CD8-positive, alpha-beta memory T cell (primary cell): ENCODE data around the gene MYOM1. TPM values are rescaled to one million over a fixed set of nuclear protein-coding genes. Genes with fewer than 3 reads are reported as not detected.

ENCODE experiments used
- CTCF ChIA-PET: fragments of 350-600 bp; sonication (Branson Sonifier 250); formaldehyde crosslinking; loops from one replicate; lab custom pipeline; 2021; ENCODE audit warnings: antibody characterized with exemption; lab: Charles Lee
- POLR2A ChIA-PET: fragments of 350-600 bp; sonication (Branson Sonifier 250); formaldehyde crosslinking; loops from one replicate; lab custom pipeline; 2021; ENCODE audit warnings: antibody characterized with exemption; lab: Charles Lee
- DNase-seq, 5 donors: peaks; one replicate each; pipeline versions ENCODE4 v3.0.0 to v3.0.0-alpha.2; 2020 to 2022; ENCODE audit warnings: mixed read lengths in 1 of 5
- H3K27ac ChIP-seq: one replicate; pipeline ENCODE4 v1.7.0; 2013; ENCODE audit warnings: low read depth, mild to moderate bottlenecking, low read length, moderate library complexity
- H3K27me3 ChIP-seq: 2 replicates; pipeline ENCODE4 v1.7.0; 2013; ENCODE audit warnings: low read length, mild to moderate bottlenecking; ENCODE audit not compliant: insufficient read depth, poor library complexity, severe bottlenecking
- H3K36me3 ChIP-seq: 2 replicates; pipeline ENCODE4 v1.7.0; 2013; ENCODE audit warnings: mild to moderate bottlenecking, low read length, moderate library complexity; ENCODE audit not compliant: insufficient read depth
- H3K4me1 ChIP-seq: 2 replicates; pipeline ENCODE4 v1.7.0; 2013; ENCODE audit warnings: mild to moderate bottlenecking, low read length, moderate library complexity; ENCODE audit not compliant: insufficient read depth
- H3K4me3 ChIP-seq: 2 replicates; pipeline ENCODE4 v1.7.0; 2013; ENCODE audit warnings: mild to moderate bottlenecking, low read length
- H3K9me3 ChIP-seq: 2 replicates; pipeline ENCODE4 v1.7.0; 2013; ENCODE audit warnings: mild to moderate bottlenecking, low read length
- H3K27ac Mint-ChIP-seq, 8 donors: one replicate each; pipeline ENCODE4 v1.8.0; 2020 to 2021; ENCODE audit warnings: mixed read lengths in 8 of 8, mild to moderate bottlenecking in 6 of 8, inconsistent platforms in 3 of 8, moderate library complexity in 3 of 8
- H3K27me3 Mint-ChIP-seq, 2 donors: one replicate each; pipeline ENCODE4 v1.8.0; 2020 to 2021; ENCODE audit warnings: mixed read lengths in 2 of 2, mild to moderate bottlenecking in 1 of 2, moderate library complexity in 1 of 2
- H3K36me3 Mint-ChIP-seq, 3 donors: one replicate each; pipeline ENCODE4 v1.8.0; 2020 to 2021; ENCODE audit warnings: mixed read lengths in 3 of 3, inconsistent platforms in 1 of 3, mild to moderate bottlenecking in 1 of 3
- H3K4me1 Mint-ChIP-seq, 3 donors: one replicate each; pipeline ENCODE4 v1.8.0; 2020 to 2021; ENCODE audit warnings: mixed read lengths in 3 of 3, inconsistent platforms in 1 of 3, mild to moderate bottlenecking in 1 of 3
- H3K4me3 Mint-ChIP-seq, 7 donors: one replicate each; pipeline ENCODE4 v1.8.0; 2020 to 2021; ENCODE audit warnings: mixed read lengths in 7 of 7, mild to moderate bottlenecking in 6 of 7, moderate library complexity in 4 of 7, inconsistent platforms in 2 of 7
- H3K9me3 Mint-ChIP-seq, 5 donors: one replicate each; pipeline ENCODE4 v1.8.0; 2020 to 2022; ENCODE audit warnings: mixed read lengths in 5 of 5, mild to moderate bottlenecking in 3 of 5, moderate library complexity in 2 of 5, inconsistent platforms in 1 of 5
- polyA plus RNA-seq: library from polyadenylated mRNA; unstranded; fragments of 300-500 nt; fragmentation: Illumina TruSeq; gene quantifications from one replicate; pipeline ENCODE4 v1.2.3, GENCODE V29; 2021
- total RNA-seq, 2 experiments: library from RNA; stranded (reverse); gene quantifications; one replicate each; pipeline ENCODE4 v1.2.3, GENCODE V29; 2021

MYOM1 gene
- total and polyA plus RNA-seq, 3 experiments from 2014 or later = 0.84 to 1.2 (median 0.92) TPM

GRCh38 chr18:3190610-3191009, 29.2 kb downstream of the MYOM1 start:
- DNase-seq = no peak

GRCh38 chr18:3189884-3190283, 29.9 kb downstream of the MYOM1 start:
- H3K27ac Mint-ChIP-seq = no peak overlapping the region
- Histone ChIP-seq H3K27ac (no peak overlapping the region), H3K27me3 (no peaks in the 10 kb centered on the region), H3K4me1 (no peaks in the 10 kb centered on the region), H3K36me3 (no peaks in the 10 kb centered on the region), H3K4me3 (no peak overlapping the region), H3K9me3 (no peaks in the 10 kb centered on the region)
- peaks cover 0 to 2% (median 0%) of the 10 kb centered on the region in 3 donors for H3K4me1 Mint-ChIP-seq
- ChIA-PET POLR2A (no interaction called here), CTCF (interaction anchor here (1.3 kb wide), 1 partner anchor 56 kb away, joined by 3 read pairs; no protein-coding TSS in a partner anchor)
- peaks cover 0 to under 1% of the 10 kb centered on the region in 2 donors for H3K27me3 Mint-ChIP-seq
- H3K9me3 Mint-ChIP-seq = no peaks in the 10 kb centered on the region
- no peak for DNase-seq
- no peak overlapping the region for H3K4me3 Mint-ChIP-seq
- peaks cover 7 to 17% (median 7%) of the 10 kb centered on the region in 3 donors for H3K36me3 Mint-ChIP-seq

More at GRCh38 chr18:3190610-3191009, 29.2 kb downstream of the MYOM1 start:
- Histone ChIP-seq H3K4me1 (no peaks in the 10 kb centered on the region), H3K27ac (no peak overlapping the region), H3K4me3 (no peak overlapping the region), H3K9me3 (no peaks in the 10 kb centered on the region), H3K27me3 (no peaks in the 10 kb centered on the region), H3K36me3 (no peaks in the 10 kb centered on the region)
- Mint-ChIP-seq H3K9me3 (peaks cover 0 to 2% (median 0%) of the 10 kb centered on the region in 5 donors), H3K4me3 (no peak overlapping the region), H3K27ac (no peak overlapping the region), H3K36me3 (peaks cover 7 to 17% (median 7%) of the 10 kb centered on the region in 3 donors), H3K4me1 (peaks cover 0 to 2% (median 0%) of the 10 kb centered on the region in 3 donors), H3K27me3 (peaks cover 0 to 6% of the 10 kb centered on the region in 2 donors)
- POLR2A ChIA-PET = no interaction called here
- CTCF ChIA-PET = no interaction called here

- no peaks in the 10 kb centered on the region for H3K9me3 ChIP-seq
- Mint-ChIP-seq H3K27ac (no peak overlapping the region), H3K36me3 (peaks cover 6 to 20% (median 9%) of the 10 kb centered on the region in 3 donors), H3K27me3 (no peaks in the 10 kb centered on the region), H3K9me3 (no peaks in the 10 kb centered on the region), H3K4me1 (no peaks in the 10 kb centered on the region), H3K4me3 (no peak overlapping the region)
- no peaks in the 10 kb centered on the region for H3K27me3 ChIP-seq
- no peaks in the 10 kb centered on the region for H3K4me1 ChIP-seq
- ChIA-PET POLR2A (no interaction called here), CTCF (no interaction called here)
- DNase-seq = no peak
- no peaks in the 10 kb centered on the region for H3K36me3 ChIP-seq
- H3K27ac ChIP-seq = no peak overlapping the region
- no peak overlapping the region for H3K4me3 ChIP-seq
Observed at GRCh38 chr18:3186678-3187658, 32.8 kb downstream of the MYOM1 start.

GRCh38 chr18:3184275-3184963, 35.3 kb downstream of the MYOM1 start:
- Mint-ChIP-seq H3K4me1 (no peaks in the 10 kb centered on the region), H3K9me3 (no peaks in the 10 kb centered on the region), H3K4me3 (no peak overlapping the region), H3K36me3 (peaks cover 4 to 18% (median 7%) of the 10 kb centered on the region in 3 donors), H3K27me3 (no peaks in the 10 kb centered on the region), H3K27ac (no peak overlapping the region)
- H3K4me1 ChIP-seq = no peaks in the 10 kb centered on the region
- ChIA-PET CTCF (no interaction called here), POLR2A (no interaction called here)
- H3K36me3 ChIP-seq = no peaks in the 10 kb centered on the region
- no peaks in the 10 kb centered on the region for H3K27me3 ChIP-seq
- DNase-seq = no peak
- no peaks in the 10 kb centered on the region for H3K9me3 ChIP-seq
- H3K27ac ChIP-seq = no peak overlapping the region
- H3K4me3 ChIP-seq = no peak overlapping the region

GRCh38 chr18:3183103-3183717, 36.6 kb downstream of the MYOM1 start:
- Mint-ChIP-seq H3K36me3 (peaks cover 1 to 12% (median 3%) of the 10 kb centered on the region in 3 donors), H3K27ac (peak overlapping the region in 1 of 8 donors; percentile 47), H3K9me3 (no peaks in the 10 kb centered on the region), H3K27me3 (no peaks in the 10 kb centered on the region), H3K4me3 (no peak overlapping the region), H3K4me1 (no peaks in the 10 kb centered on the region)
- H3K4me1 ChIP-seq = no peaks in the 10 kb centered on the region
- ChIA-PET POLR2A (interaction anchor here (0.6 kb wide), 1 partner anchor 17 kb away, joined by 6 read pairs; no protein-coding TSS in a partner anchor), CTCF (no interaction called here)
- no peak for DNase-seq
- no peak overlapping the region for H3K27ac ChIP-seq
- no peaks in the 10 kb centered on the region for H3K9me3 ChIP-seq
- H3K4me3 ChIP-seq = no peak overlapping the region
- no peaks in the 10 kb centered on the region for H3K27me3 ChIP-seq
- no peaks in the 10 kb centered on the region for H3K36me3 ChIP-seq

GRCh38 chr18:3180325-3180724, 39.4 kb downstream of the MYOM1 start:
- Histone ChIP-seq H3K27ac (no peak overlapping the region), H3K9me3 (no peaks in the 10 kb centered on the region), H3K4me3 (no peak overlapping the region), H3K27me3 (no peaks in the 10 kb centered on the region), H3K4me1 (no peaks in the 10 kb centered on the region), H3K36me3 (no peaks in the 10 kb centered on the region)
- Mint-ChIP-seq H3K4me1 (no peaks in the 10 kb centered on the region), H3K27ac (peak overlapping the region in 2 of 8 donors; percentile 2 to 67), H3K4me3 (no peak overlapping the region), H3K36me3 (peaks cover 0 to 3% (median 3%) of the 10 kb centered on the region in 3 donors), H3K27me3 (no peaks in the 10 kb centered on the region), H3K9me3 (no peaks in the 10 kb centered on the region)
- CTCF ChIA-PET = interaction anchor here (1.3 kb wide), 1 partner anchor 54 kb away, joined by 3 read pairs; no protein-coding TSS in a partner anchor
- no peak for DNase-seq
- POLR2A ChIA-PET = no interaction called here

GRCh38 chr18:3179430-3180089, 40.2 kb downstream of the MYOM1 start:
- H3K27ac Mint-ChIP-seq = no peak overlapping the region
- H3K36me3 Mint-ChIP-seq = peaks cover 0 to 3% (median under 1%) of the 10 kb centered on the region in 3 donors
- H3K27me3 Mint-ChIP-seq = peaks cover 0 to under 1% of the 10 kb centered on the region in 2 donors
- Histone ChIP-seq H3K27me3 (no peaks in the 10 kb centered on the region), H3K4me1 (no peaks in the 10 kb centered on the region), H3K36me3 (no peaks in the 10 kb centered on the region), H3K9me3 (no peaks in the 10 kb centered on the region), H3K4me3 (no peak overlapping the region), H3K27ac (no peak overlapping the region)
- no peaks in the 10 kb centered on the region for H3K9me3 Mint-ChIP-seq
- no peaks in the 10 kb centered on the region for H3K4me1 Mint-ChIP-seq
- DNase-seq = no peak
- H3K4me3 Mint-ChIP-seq = no peak overlapping the region
- ChIA-PET CTCF (interaction anchor here (1.3 kb wide), 1 partner anchor 55 kb away, joined by 3 read pairs; no protein-coding TSS in a partner anchor), POLR2A (no interaction called here)
